ENCODE measurements around the gene PRG3.

PRG3 gene

GRCh38 chr11:57360991-57361390, 20.0 kb downstream of the PRG3 start:
- no peak overlapping the region for H3K4me3 ChIP-seq (ENCODE audit: low read depth, low read length)
- DNase-seq (ENCODE audit: low read depth): no peak
- TF ChIP-seq CTCF (IDR thresholded peaks at IDR 0.05; ENCODE audit: control insufficient read depth, extremely low read depth, insufficient read depth): no peak

GRCh38 chr11:57359896-57360690, 20.9 kb downstream of the PRG3 start:
- TF ChIP-seq CTCF (IDR thresholded peaks at IDR 0.05; ENCODE audit: control insufficient read depth, extremely low read depth, insufficient read depth): no peak
- no peak for DNase-seq (ENCODE audit: low read depth)
- no peak overlapping the region for H3K4me3 ChIP-seq (ENCODE audit: low read depth, low read length)

- H3K4me3 ChIP-seq (ENCODE audit: low read depth, low read length): no peak overlapping the region
- no peak for DNase-seq (ENCODE audit: low read depth)
- TF ChIP-seq CTCF (IDR thresholded peaks at IDR 0.05; ENCODE audit: control insufficient read depth, extremely low read depth, insufficient read depth): no peak
Observed at GRCh38 chr11:57359396-57359795, 21.6 kb downstream of the PRG3 start.

- DNase-seq (ENCODE audit: low read depth): no peak
- no peak for TF ChIP-seq CTCF (IDR thresholded peaks at IDR 0.05; ENCODE audit: control insufficient read depth, extremely low read depth, insufficient read depth)
- H3K4me3 ChIP-seq (ENCODE audit: low read depth, low read length): no peak overlapping the region
Observed at GRCh38 chr11:57358991-57359390, 22.0 kb downstream of the PRG3 start.

GRCh38 chr11:57358543-57358961, 22.4 kb downstream of the PRG3 start:
- TF ChIP-seq CTCF (IDR thresholded peaks at IDR 0.05; ENCODE audit: control insufficient read depth, extremely low read depth, insufficient read depth): no peak
- no peak for DNase-seq (ENCODE audit: low read depth)
- no peak overlapping the region for H3K4me3 ChIP-seq (ENCODE audit: low read depth, low read length)

GRCh38 chr11:57357856-57358255, 23.1 kb downstream of the PRG3 start:
- no peak overlapping the region for H3K4me3 ChIP-seq (ENCODE audit: low read depth, low read length)
- TF ChIP-seq CTCF (IDR thresholded peaks at IDR 0.05; ENCODE audit: control insufficient read depth, extremely low read depth, insufficient read depth): no peak
- DNase-seq (ENCODE audit: low read depth): no peak

GRCh38 chr11:57357310-57357709, 23.6 kb downstream of the PRG3 start:
- no peak for DNase-seq (ENCODE audit: low read depth)

More at GRCh38 chr11:57357310-57357709, 23.6 kb downstream of the PRG3 start:
- no peak for TF ChIP-seq CTCF (IDR thresholded peaks at IDR 0.05; ENCODE audit: control insufficient read depth, extremely low read depth, insufficient read depth)
- no peak overlapping the region for H3K4me3 ChIP-seq (ENCODE audit: low read depth, low read length)

All from LNCaP clone FGC (cell line).